ENCODE data around the gene MISP.
"Not testable (repeated sequence)": the region's sequence is repeated elsewhere in the genome, so short reads cannot be mapped to it uniquely, and the experiment has no call there.

Gene MISP

GRCh38 chr19:750640-751423 lies at the start of gene MISP:
MISP (plus strand) TSS chr19:751112; CDS start chr19:756947, 5,835 bp downstream.
- H3K4me3 ChIP-seq (ENCODE audit: low read depth, low read length): no peak within 1 kb of the TSS
- DNase-seq (ENCODE audit: low read depth): no peak

- not testable (repeated sequence) for DNase-seq (ENCODE audit: low read depth); H3K4me3 ChIP-seq (ENCODE audit: low read depth, low read length)
Observed at GRCh38 chr19:702847-703246, 48.1 kb upstream of the MISP start.

GRCh38 chr19:703329-703650 lies 47.6 kb upstream of the MISP start:
- no peak for DNase-seq (ENCODE audit: low read depth)
- H3K4me3 ChIP-seq (ENCODE audit: low read depth, low read length): no peak overlapping the region

DNA sequence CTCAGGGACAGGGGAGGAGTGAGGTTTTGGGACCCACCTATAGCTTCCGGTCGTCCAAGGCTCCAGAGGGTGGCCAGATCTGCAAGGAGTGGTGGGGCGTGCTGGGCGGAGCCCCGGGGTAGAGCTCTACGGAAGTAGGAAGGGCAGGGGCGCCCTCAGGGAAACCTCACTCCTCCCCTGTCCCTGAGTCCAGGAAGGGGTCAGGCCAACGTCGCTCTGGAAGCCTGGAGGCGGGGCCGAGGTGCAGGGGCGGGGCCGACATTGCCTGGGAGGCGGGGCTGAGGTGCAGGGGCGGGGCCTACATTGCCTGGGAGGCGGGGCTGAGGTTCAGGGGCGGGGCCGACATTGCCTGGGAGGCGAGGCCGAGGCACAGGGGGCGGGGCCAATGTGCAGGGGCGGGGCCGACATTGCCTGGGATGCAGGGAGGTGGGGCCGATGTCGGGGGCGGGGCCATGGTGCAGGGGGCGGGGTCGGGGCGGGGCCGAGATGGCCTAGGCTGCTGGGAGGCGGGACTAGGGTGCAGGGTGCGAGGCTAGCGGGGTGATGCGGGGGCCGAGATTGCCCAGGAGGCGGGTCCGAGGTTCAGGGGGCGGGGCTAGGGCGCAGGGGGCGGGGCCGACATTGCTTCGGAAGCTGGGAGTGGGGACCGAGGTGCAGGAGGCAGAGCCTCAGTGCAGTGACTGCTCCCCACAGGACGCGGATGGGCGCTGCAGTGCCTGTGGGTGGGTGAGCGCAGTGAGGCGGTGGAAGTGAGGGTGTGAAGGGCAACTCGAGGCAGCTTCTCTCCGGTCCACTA lies 47.1 kb upstream of the MISP start:
- H3K4me3 ChIP-seq (ENCODE audit: low read depth, low read length): no peak overlapping the region

DNA sequence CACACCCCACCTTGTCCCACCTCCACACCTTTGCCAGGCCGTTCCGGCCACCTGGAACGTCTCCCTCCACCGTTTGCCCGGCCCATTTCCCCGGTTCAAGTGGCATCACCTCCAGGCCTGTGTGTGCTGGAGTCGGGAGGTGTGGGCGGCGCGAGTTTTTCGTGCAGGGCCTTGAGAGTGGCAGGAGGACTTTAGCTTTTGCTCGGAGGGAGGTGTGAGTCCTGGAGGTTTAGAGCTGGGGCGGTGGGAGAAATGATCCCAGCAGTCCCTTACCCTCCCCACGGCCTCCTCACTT lies 46.5 kb upstream of the MISP start:
- DNase-seq (ENCODE audit: low read depth): no peak
- no peak overlapping the region for H3K4me3 ChIP-seq (ENCODE audit: low read depth, low read length)

More for the DNA sequence above, 47.1 kb upstream of the MISP start:
- DNase-seq (ENCODE audit: low read depth): no peak

- no peak for DNase-seq (ENCODE audit: low read depth)
- peak within 1 kb of the TSS; percentile 47 for H3K4me3 ChIP-seq (ENCODE audit: low read depth, low read length)
Observed at GRCh38 chr19:708154-709143, 42.5 kb upstream of the MISP start, which contains the start of gene PALM. PALM (plus strand) TSS chr19:708935; CDS start chr19:709147, 212 bp downstream.

DNA sequence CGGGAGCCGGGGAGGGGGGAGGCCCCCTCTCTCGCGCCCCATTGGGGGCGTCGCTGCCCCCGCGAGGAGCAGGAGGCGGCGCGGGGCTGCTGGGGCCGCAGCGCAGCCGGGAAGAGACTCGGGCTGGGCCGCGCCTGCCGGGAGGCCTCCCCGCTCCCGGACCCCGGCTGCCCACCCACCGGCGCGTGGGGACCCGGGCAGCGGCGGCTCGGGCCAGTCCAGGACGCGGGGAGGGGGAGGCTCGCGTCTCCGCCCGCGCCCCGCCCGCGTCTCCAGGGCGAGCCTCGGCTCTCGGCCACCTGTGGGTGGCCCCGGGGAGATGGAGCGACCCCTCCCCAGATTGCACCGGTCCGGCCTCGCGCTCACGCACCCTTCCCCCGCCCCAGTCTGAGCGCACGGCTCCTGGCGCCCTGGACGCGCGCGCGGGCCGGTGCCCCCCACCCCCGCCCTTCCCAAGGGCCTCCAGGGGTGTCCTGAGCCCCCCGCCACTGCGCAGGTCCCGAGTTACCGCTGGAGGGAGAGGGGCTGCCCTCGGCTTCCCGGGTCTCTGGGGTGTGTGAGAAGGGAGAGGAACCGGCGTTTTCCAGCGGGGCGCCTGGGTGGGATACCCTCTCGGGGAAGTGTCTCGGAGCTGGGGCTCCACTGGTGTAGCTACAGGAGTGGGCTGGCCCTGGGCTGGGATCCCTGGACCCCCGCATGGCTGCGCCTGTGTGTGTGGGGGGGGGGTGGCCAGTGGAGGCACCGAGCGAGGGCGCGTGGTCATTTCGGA lies 41.5 kb upstream of the MISP start:
- H3K4me3 ChIP-seq (ENCODE audit: low read depth, low read length): peak overlapping the region; percentile 47
- DNase-seq (ENCODE audit: low read depth): no peak

DNA sequence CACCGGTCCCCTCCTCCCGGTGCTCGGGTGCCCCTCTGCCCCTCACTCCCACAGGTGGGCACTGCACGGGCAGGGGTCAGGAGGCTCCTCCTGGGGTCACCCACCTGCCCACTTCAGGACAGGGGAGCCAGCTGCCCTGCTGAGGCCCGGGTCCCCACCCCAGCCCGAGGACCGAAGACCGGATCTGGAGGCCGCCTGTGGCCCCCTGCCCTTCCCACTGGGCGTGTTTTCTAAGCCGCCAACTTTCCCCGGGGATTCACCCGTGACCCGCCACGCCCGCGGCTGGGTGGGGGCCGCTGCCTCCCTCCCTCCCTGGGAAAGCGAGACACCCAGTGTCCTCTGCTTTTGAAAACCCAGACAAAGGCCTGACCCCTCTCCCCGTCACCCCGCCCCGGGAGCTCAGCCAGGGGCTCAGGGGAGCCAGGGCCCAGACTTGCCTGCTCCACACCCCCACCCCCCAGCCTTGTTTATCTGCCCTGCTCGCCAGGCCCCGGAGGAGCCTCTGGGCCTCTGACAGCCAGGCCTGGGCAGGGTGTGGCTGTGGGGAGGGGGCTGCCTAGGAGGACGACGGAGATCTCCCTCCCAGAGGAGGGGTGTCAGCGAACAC lies 40.8 kb upstream of the MISP start:
- no peak for DNase-seq (ENCODE audit: low read depth)
- H3K4me3 ChIP-seq (ENCODE audit: low read depth, low read length): peak overlapping the region; percentile 47

DNA sequence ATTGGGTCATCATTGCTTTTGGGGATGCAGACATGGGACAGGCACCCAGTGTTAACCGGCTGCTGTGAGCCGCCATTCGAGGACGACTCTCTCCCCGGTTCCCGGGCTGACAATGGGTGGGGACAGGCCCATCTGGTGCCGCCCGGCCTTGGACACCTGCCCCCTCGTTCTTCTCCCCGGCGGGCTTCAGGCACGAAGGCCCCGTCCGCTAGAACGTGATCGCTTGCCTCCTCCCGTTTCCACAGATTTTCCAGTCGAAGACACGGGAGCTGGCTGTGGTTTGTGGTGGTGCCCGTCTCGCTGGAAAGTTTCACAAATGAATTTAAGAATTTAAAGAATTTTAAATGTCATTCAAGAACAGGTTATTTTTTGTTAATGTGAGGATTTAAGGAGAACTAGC lies 40.1 kb upstream of the MISP start:
- no peak overlapping the region for H3K4me3 ChIP-seq (ENCODE audit: low read depth, low read length)

DNA sequence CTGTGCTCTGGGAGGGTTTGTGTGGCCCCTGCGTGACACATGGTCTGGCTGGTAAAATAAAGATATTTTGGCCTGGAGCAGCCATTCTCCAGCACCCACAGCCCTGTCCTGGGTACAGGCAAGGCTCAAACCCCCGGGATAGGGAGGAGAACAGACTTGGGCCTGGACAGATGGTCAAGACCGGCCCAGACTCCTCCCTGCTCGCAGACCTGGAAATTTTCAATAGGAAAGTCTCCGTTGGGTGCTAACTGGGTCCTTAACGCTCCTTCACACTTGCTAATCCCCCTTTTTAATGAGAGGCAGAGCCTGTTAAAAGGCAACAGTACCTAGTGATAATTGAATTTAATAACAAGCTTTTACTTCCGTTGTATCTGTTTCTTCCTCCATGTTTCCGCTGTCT lies 39.7 kb upstream of the MISP start:
- no peak for DNase-seq (ENCODE audit: low read depth)
- no peak overlapping the region for H3K4me3 ChIP-seq (ENCODE audit: low read depth, low read length)

More for the DNA sequence above, 40.1 kb upstream of the MISP start:
- no peak for DNase-seq (ENCODE audit: low read depth)

- DNase-seq (ENCODE audit: low read depth): no peak
Observed at GRCh38 chr19:715347-715746, 35.6 kb upstream of the MISP start.

DNA sequence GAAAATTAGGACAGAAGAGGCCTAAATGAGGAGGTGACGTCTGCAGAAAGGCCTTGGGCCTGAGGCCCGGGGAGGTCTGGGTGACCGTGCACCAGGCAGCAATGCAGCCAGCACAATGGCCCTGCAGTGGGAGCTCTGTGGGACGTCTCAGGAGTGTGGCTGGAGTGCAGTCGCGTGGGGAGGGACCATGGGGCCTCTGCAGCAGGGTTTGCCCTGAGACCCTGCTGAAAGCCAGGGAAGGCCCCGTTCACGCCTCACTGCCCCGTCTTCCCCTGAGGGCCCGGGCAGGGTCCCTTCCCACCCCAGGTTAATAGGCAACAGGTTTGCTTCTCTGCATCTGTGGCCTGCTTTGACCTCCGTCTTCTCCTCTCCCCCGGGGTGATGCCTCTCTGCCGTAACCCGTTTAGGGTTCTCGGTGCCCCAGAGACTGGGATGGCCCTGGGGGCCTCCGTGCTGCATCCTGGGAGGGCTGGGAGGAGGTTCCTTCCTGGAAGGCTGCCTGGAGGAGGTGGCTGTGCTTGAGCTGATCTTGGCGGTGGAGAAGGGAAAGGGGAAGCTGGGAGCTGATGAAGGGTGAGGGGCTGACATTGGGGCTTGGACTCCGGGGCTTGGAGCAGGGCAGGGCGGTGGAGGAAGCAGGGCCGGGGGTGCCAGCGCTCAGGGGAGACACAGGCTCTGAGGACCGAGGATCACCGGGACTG lies 32.5 kb upstream of the MISP start:
- DNase-seq (ENCODE audit: low read depth): no peak
- H3K4me3 ChIP-seq (ENCODE audit: low read depth, low read length): no peak overlapping the region

More at GRCh38 chr19:715347-715746, 35.6 kb upstream of the MISP start:
- no peak overlapping the region for H3K4me3 ChIP-seq (ENCODE audit: low read depth, low read length)

- no peak overlapping the region for H3K4me3 ChIP-seq (ENCODE audit: low read depth, low read length)
- DNase-seq (ENCODE audit: low read depth): no peak
Observed at GRCh38 chr19:718991-719512, 31.9 kb upstream of the MISP start.

DNA sequence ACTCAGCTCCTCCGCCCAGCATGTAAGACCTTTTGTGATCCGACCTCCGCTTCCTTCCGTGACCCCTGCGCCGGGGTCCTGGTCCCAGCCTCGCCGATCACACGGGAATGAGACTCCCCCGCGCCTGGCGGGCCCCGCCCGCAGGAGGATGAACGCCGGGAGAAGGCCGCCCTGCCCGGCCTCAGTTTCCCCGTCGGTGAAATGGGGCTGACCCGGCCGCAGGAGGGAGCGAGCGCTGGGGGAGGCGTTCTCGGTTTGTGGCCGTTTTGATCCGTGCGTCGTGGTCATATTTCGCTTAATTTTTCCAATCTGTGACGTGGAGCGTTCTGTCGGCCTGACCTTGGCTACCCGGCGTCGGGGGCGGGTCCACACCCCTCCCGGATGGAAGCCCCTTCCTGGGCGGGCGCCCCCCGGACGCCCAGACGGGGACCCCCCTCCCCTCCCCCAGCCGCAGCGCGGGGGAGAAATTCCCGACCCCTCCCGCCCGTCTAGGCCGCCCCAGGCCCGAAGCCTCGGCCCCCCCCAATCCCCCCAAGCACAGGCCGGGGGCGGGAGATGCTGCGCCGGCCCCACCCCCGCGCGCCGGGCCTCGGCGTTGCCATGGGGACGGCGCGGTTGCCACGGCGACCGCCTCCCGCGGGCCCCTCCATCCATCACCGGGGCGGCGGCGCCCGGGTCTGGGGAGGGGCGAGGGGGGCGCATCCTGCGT lies 31.1 kb upstream of the MISP start:
- no peak overlapping the region for H3K4me3 ChIP-seq (ENCODE audit: low read depth, low read length)
- no peak for DNase-seq (ENCODE audit: low read depth)

- H3K4me3 ChIP-seq (ENCODE audit: low read depth, low read length): no peak overlapping the region
- no peak for DNase-seq (ENCODE audit: low read depth)
Observed at GRCh38 chr19:720345-721160, 30.4 kb upstream of the MISP start.

DNA sequence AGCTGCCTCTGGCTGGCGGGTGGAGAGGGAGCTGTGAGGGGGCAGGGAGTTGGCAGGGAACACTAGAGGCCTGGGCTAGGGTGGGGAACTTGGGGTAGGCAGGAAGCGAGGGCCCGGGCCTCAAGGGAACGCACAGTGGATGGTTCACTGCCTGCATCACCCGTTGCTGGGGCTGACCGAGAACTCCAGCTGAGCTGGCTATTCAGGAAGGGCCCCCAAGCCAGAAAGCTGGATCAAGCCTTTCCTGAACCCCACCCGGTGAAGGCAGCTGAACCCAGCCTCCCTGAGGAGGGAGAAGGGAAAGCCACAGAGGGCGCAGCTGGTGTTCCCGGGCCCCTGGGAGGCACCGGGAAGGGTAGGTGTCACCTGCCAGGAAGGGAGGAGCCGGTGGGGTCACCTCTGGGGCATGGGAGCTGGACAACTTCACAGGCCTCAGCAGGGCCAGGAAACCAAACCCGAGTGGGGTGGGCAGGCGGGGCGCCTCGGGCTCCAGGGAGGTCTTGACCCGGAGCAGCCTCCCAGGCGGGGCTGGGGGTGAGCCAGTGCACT lies 28.3 kb upstream of the MISP start:
- no peak for DNase-seq (ENCODE audit: low read depth)
- no peak overlapping the region for H3K4me3 ChIP-seq (ENCODE audit: low read depth, low read length)

Measured in skeletal muscle cell (primary cell).